Neural cell (in vitro differentiated cells): ENCODE data around the gene ATP2B1. TPM values are rescaled to one million over a fixed set of nuclear protein-coding genes. Genes with fewer than 3 reads are reported as not detected.

Experiments used
- H2AFZ ChIP-seq: fragments of 200-600, 300-800 bp; sonication (generic), shearing (Covaris generic); 2 replicates; pipeline ENCODE4 v1.6.0; 2014; ENCODE audit warnings: low read depth, mild to moderate bottlenecking, antibody characterized with exemption, low read length, moderate library complexity
- H3F3A ChIP-seq: fragments of 200-600 bp; shearing (Covaris generic); 2 replicates; pipeline ENCODE4 v1.6.1; 2016; ENCODE audit warnings: mild to moderate bottlenecking, moderate library complexity, mixed read lengths, antibody characterized with exemption, low read length; ENCODE audit not compliant: insufficient read depth, poor library complexity, severe bottlenecking
- H3K27ac ChIP-seq: fragments of 200-600, 300-800 bp; sonication (generic), shearing (Covaris generic); 2 replicates; pipeline ENCODE4 v1.5.1; 2014; ENCODE audit warnings: mild to moderate bottlenecking, low read length, moderate library complexity
- H3K27me3 ChIP-seq: fragments of 300-800, 200-600 bp; sonication (generic), shearing (Covaris generic); 2 replicates; pipeline ENCODE4 v1.6.0; 2014; ENCODE audit warnings: mild to moderate bottlenecking, low read depth, low read length, moderate library complexity; ENCODE audit not compliant: insufficient read depth
- H3K36me3 ChIP-seq: fragments of 300-800, 200-600 bp; sonication (generic), shearing (Covaris generic); 2 replicates; pipeline ENCODE4 v1.5.1; 2014; ENCODE audit warnings: mild to moderate bottlenecking, antibody characterized with exemption, low read length, moderate library complexity; ENCODE audit not compliant: insufficient read depth
- H3K4me2 ChIP-seq: fragments of 300-800, 200-600 bp; sonication (generic), shearing (Covaris generic); 2 replicates; pipeline ENCODE4 v1.6.0; 2014; ENCODE audit warnings: mild to moderate bottlenecking, low read length
- H3K4me3 ChIP-seq: fragments of 300-800, 200-600 bp; sonication (generic), shearing (Covaris generic); 2 replicates; pipeline ENCODE4 v1.5.1; 2014; ENCODE audit warnings: mild to moderate bottlenecking, low read length, moderate library complexity
- H3K79me2 ChIP-seq: fragments of 200-600 bp; shearing (Covaris generic); replicated peaks from 2 replicates; pipeline ENCODE4 v1.6.0; 2014; ENCODE audit warnings: mild to moderate bottlenecking, low read length, moderate library complexity; ENCODE audit not compliant: insufficient read depth
- H3K9ac ChIP-seq: fragments of 300-800, 200-600 bp; sonication (generic), shearing (Covaris generic); 2 replicates; pipeline ENCODE4 v1.6.1; 2016; ENCODE audit warnings: mild to moderate bottlenecking, low read length, mixed read lengths
- H3K9me2 ChIP-seq: fragments of 200-600 bp; shearing (Covaris generic); 2 replicates; pipeline ENCODE4 v1.6.1; 2016; ENCODE audit warnings: mild to moderate bottlenecking, low read length, mixed read lengths; ENCODE audit not compliant: insufficient read depth
- H3K9me3 ChIP-seq: fragments of 200-600, 300-800 bp; sonication (generic), shearing (Covaris generic); 2 replicates; pipeline ENCODE4 v1.6.1; 2016; ENCODE audit warnings: mild to moderate bottlenecking, mixed run types, low read length, moderate library complexity, mixed read lengths
- H4K20me1 ChIP-seq: fragments of 200-600 bp; shearing (Covaris generic); 2 replicates; pipeline ENCODE4 v1.6.1; 2016; ENCODE audit warnings: mild to moderate bottlenecking, mixed run types; ENCODE audit not compliant: insufficient read depth
- CTCF ChIP-seq: fragments of 450-650 bp; IDR thresholded peaks from 2 replicates; pipeline ENCODE4 v1.5.1; 2014; ENCODE audit warnings: antibody characterized with exemption, mild to moderate bottlenecking, moderate library complexity; ENCODE audit not compliant: poor library complexity, severe bottlenecking
- EP300 ChIP-seq: fragments of 450-650 bp; conservative IDR thresholded peaks from 2 replicates; pipeline ENCODE4 v1.6.1; 2014; ENCODE audit warnings: antibody characterized with exemption, mild to moderate bottlenecking, moderate library complexity; ENCODE audit not compliant: poor library complexity, severe bottlenecking
- EZH2 ChIP-seq: fragments of 200-600, 300-800 bp; shearing (Covaris generic), sonication (generic); IDR thresholded peaks from 2 replicates; pipeline ENCODE4 v1.6.1; 2014; ENCODE audit warnings: antibody characterized with exemption, low read length, borderline replicate concordance, mild to moderate bottlenecking; ENCODE audit not compliant: insufficient read depth, poor library complexity, severe bottlenecking
- MXI1 ChIP-seq: fragments of 450-650 bp; conservative IDR thresholded peaks from 2 replicates; pipeline ENCODE4 v1.6.1; 2014; ENCODE audit warnings: antibody characterized with exemption, mild to moderate bottlenecking; ENCODE audit not compliant: poor library complexity, severe bottlenecking
- POLR2AphosphoS5 ChIP-seq: IDR thresholded peaks from 2 replicates; pipeline ENCODE4 v1.6.1; 2012
- RAD21 ChIP-seq: fragments of 450-650 bp; conservative IDR thresholded peaks from 2 replicates; pipeline ENCODE4 v1.6.1; 2014; ENCODE audit warnings: antibody characterized with exemption, mild to moderate bottlenecking, moderate library complexity
- SMC3 ChIP-seq: fragments of 450-650 bp; conservative IDR thresholded peaks from 2 replicates; pipeline ENCODE4 v1.6.1; 2014; ENCODE audit warnings: antibody characterized with exemption, mild to moderate bottlenecking, moderate library complexity; ENCODE audit not compliant: poor library complexity
- TAF1 ChIP-seq: IDR thresholded peaks from 2 replicates; pipeline ENCODE4 v1.6.1; 2012; ENCODE audit warnings: low read depth
- polyA plus RNA-seq: library from polyadenylated mRNA; depleted of rRNA; stranded (reverse); fragments of >200 nt; gene quantifications from 2 replicates; pipeline ENCODE4 v1.2.3, GENCODE V29; 2014
- TF ChIP-seq, protein P1 (sequence below): IDR thresholded peaks from 2 replicates; pipeline ENCODE4 v1.6.1; 2012; ENCODE audit warnings: borderline replicate concordance

ATP2B1 gene
- polyA plus RNA-seq, 1 donor from 2014 or later = 139 TPM

DNA sequence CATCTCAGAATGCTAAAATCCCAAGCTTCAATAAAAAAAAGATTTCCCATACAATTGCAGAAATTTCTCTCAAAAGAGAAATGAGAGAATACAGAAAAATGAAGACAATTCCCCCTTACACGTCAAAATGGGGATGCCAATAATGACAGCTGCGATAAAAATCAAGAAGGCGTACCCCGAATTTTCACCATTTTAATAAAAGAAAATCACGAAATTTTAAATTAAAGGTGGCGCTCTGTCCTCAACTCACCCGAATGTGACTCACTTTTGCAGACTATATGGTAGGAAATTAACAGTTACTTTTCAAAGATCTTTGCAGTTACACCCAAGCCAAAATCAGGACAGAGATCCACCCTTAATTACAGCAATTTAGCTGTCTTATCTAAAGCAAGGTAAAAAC, 2.1 kb downstream of the ATP2B1 start:
- H3K4me2 ChIP-seq = peak overlapping the region; percentile 84
- TF ChIP-seq, protein P1, sequence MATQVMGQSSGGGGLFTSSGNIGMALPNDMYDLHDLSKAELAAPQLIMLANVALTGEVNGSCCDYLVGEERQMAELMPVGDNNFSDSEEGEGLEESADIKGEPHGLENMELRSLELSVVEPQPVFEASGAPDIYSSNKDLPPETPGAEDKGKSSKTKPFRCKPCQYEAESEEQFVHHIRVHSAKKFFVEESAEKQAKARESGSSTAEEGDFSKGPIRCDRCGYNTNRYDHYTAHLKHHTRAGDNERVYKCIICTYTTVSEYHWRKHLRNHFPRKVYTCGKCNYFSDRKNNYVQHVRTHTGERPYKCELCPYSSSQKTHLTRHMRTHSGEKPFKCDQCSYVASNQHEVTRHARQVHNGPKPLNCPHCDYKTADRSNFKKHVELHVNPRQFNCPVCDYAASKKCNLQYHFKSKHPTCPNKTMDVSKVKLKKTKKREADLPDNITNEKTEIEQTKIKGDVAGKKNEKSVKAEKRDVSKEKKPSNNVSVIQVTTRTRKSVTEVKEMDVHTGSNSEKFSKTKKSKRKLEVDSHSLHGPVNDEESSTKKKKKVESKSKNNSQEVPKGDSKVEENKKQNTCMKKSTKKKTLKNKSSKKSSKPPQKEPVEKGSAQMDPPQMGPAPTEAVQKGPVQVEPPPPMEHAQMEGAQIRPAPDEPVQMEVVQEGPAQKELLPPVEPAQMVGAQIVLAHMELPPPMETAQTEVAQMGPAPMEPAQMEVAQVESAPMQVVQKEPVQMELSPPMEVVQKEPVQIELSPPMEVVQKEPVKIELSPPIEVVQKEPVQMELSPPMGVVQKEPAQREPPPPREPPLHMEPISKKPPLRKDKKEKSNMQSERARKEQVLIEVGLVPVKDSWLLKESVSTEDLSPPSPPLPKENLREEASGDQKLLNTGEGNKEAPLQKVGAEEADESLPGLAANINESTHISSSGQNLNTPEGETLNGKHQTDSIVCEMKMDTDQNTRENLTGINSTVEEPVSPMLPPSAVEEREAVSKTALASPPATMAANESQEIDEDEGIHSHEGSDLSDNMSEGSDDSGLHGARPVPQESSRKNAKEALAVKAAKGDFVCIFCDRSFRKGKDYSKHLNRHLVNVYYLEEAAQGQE = no peak
- TF ChIP-seq MXI1 = no peak
- no peak for TF ChIP-seq POLR2AphosphoS5
- no peak for TF ChIP-seq EP300
- TF ChIP-seq TAF1 = no peak
- TF ChIP-seq SMC3 = no peak
- no peak for TF ChIP-seq CTCF
- TF ChIP-seq RAD21 = no peak
- TF ChIP-seq EZH2 = no peak
- H3K9me2 ChIP-seq = no peaks in the 10 kb centered on the region
- H3K36me3 ChIP-seq = no peaks in the 10 kb centered on the region
- peak overlapping the region; percentile 90 for H3K9ac ChIP-seq
- peaks cover 3% of the 10 kb centered on the region for H3F3A ChIP-seq
- H4K20me1 ChIP-seq = no peaks in the 10 kb centered on the region
- peaks cover 66% of the 10 kb centered on the region for H3K79me2 ChIP-seq
- no peak overlapping the region for H2AFZ ChIP-seq
- H3K27me3 ChIP-seq = no peaks in the 10 kb centered on the region
- peak overlapping the region; percentile 89 for H3K4me3 ChIP-seq
- H3K9me3 ChIP-seq = no peaks in the 10 kb centered on the region
- peak overlapping the region; percentile 89 for H3K27ac ChIP-seq

DNA sequence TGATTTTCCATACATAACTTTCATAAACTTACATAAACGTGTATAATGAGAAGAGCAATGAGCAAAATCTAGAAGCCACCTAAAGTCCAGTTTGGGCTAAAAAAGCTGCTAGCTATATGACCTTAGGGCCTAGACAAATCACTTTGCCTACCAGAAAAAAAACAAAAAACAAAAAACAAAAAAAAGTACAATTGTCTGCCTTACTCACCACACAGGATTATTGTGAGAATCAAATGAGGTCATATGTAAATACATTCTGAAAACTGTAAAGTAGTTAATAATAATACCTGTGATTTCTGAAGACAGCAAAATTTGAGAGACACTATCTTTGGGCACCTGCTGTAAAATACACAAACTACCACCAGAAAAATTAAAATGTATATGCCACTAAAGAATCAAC, 4.2 kb downstream of the ATP2B1 start:
- TF ChIP-seq SMC3 (no peak), TAF1 (no peak), EZH2 (no peak), RAD21 (no peak), POLR2AphosphoS5 (no peak), CTCF (no peak), MXI1 (no peak), EP300 (no peak)
- TF ChIP-seq, protein P1 = no peak
- Histone ChIP-seq H3K36me3 (no peaks in the 10 kb centered on the region), H3K79me2 (peaks cover 86% of the 10 kb centered on the region)

More for the DNA sequence above, 4.2 kb downstream of the ATP2B1 start:
- no peak overlapping the region for H3K27ac ChIP-seq
- no peaks in the 10 kb centered on the region for H3K9me3 ChIP-seq
- no peak overlapping the region for H2AFZ ChIP-seq
- no peaks in the 10 kb centered on the region for H4K20me1 ChIP-seq
- no peak overlapping the region for H3K4me2 ChIP-seq
- no peak overlapping the region for H3K9ac ChIP-seq
- no peaks in the 10 kb centered on the region for H3K27me3 ChIP-seq
- H3K4me3 ChIP-seq = no peak overlapping the region
- H3F3A ChIP-seq = peaks cover 3% of the 10 kb centered on the region
- no peaks in the 10 kb centered on the region for H3K9me2 ChIP-seq
